ENCODE measurements around the gene KCNK5.

- no peak for TF ChIP-seq CTCF (tag by site-specific recombination; IDR thresholded peaks at IDR 0.05)
- TF ChIP-seq ZNF146 (tag by site-specific recombination; IDR thresholded peaks at IDR 0.05), result no peak
- TF ChIP-seq, protein P1, sequence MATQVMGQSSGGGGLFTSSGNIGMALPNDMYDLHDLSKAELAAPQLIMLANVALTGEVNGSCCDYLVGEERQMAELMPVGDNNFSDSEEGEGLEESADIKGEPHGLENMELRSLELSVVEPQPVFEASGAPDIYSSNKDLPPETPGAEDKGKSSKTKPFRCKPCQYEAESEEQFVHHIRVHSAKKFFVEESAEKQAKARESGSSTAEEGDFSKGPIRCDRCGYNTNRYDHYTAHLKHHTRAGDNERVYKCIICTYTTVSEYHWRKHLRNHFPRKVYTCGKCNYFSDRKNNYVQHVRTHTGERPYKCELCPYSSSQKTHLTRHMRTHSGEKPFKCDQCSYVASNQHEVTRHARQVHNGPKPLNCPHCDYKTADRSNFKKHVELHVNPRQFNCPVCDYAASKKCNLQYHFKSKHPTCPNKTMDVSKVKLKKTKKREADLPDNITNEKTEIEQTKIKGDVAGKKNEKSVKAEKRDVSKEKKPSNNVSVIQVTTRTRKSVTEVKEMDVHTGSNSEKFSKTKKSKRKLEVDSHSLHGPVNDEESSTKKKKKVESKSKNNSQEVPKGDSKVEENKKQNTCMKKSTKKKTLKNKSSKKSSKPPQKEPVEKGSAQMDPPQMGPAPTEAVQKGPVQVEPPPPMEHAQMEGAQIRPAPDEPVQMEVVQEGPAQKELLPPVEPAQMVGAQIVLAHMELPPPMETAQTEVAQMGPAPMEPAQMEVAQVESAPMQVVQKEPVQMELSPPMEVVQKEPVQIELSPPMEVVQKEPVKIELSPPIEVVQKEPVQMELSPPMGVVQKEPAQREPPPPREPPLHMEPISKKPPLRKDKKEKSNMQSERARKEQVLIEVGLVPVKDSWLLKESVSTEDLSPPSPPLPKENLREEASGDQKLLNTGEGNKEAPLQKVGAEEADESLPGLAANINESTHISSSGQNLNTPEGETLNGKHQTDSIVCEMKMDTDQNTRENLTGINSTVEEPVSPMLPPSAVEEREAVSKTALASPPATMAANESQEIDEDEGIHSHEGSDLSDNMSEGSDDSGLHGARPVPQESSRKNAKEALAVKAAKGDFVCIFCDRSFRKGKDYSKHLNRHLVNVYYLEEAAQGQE (tag by site-specific recombination; IDR thresholded peaks at IDR 0.05), result no peak
These were observed 37.6 kb upstream of the KCNK5 start for GRCh38 chr6:39266782-39267355.

All from HEK293 (cell line).